PC-3 (cell line): ENCODE measurements around the gene SCAPER. TPM values are rescaled to one million over a fixed set of nuclear protein-coding genes. Genes with fewer than 3 reads are reported as not detected.

Source experiments
- ATAC-seq: fragments of 200-7000 bp; cut with Tn5 transposase; 2 replicates; pipeline ENCODE4 v1.9.1; 2020; ENCODE audit warnings: mild to moderate bottlenecking, moderate library complexity
- BruUV-seq: library from RNA; stranded (reverse); fragments of 400-500 nt; replicated peaks from 2 replicates; lab custom pipeline; 2021; lab: Mats Ljungman, UMichigan
- CTCF ChIA-PET: fragments of 300-600 bp; sonication (Branson Sonifier 250); formaldehyde crosslinking; loops from one replicate; lab custom pipeline; 2022; ENCODE audit warnings: antibody characterized with exemption; lab: Charles Lee
- POLR2A ChIA-PET: fragments of 300-600 bp; sonication (Branson Sonifier 250); formaldehyde crosslinking; loops from one replicate; lab custom pipeline; 2022; ENCODE audit warnings: antibody characterized with exemption; ENCODE audit not compliant: unreplicated experiment; lab: Charles Lee
- DNase-seq: peaks from one replicate; pipeline ENCODE4 v3.0.0-alpha.2; 2015
- H2AFZ ChIP-seq: fragments of 300-600 bp; sonication (generic); 2 replicates; pipeline ENCODE4 v1.6.0; 2016; ENCODE audit warnings: antibody characterized with exemption, low read length
- H3F3A ChIP-seq: fragments of 300-600 bp; sonication (generic); one replicate; pipeline ENCODE4 v1.6.0; 2017; ENCODE audit warnings: antibody characterized with exemption, low read length, control low read depth, mild to moderate bottlenecking; ENCODE audit not compliant: unreplicated experiment
- H3K27ac ChIP-seq: fragments of 300-600 bp; sonication (generic); 2 replicates; pipeline ENCODE4 v1.5.1; 2016; ENCODE audit warnings: mild to moderate bottlenecking, low read length
- H3K27me3 ChIP-seq: fragments of 300-600 bp; sonication (generic); 2 replicates; pipeline ENCODE4 v1.6.1; 2016; ENCODE audit warnings: low read length, mixed read lengths
- H3K36me3 ChIP-seq: fragments of 300-600 bp; sonication (generic); 2 replicates; pipeline ENCODE4 v1.6.1; 2016; ENCODE audit warnings: low read depth, mixed run types, low read length, mixed read lengths
- H3K4me1 ChIP-seq: fragments of 300-600 bp; sonication (generic); 2 replicates; pipeline ENCODE4 v1.5.1; 2016; ENCODE audit warnings: low read length; ENCODE audit not compliant: insufficient read depth
- H3K4me2 ChIP-seq: fragments of 300-600 bp; sonication (generic); 2 replicates; pipeline ENCODE4 v1.6.0; 2016; ENCODE audit warnings: low read length
- H3K4me3 ChIP-seq: fragments of 300-600 bp; sonication (generic); 2 replicates; pipeline ENCODE4 v1.5.1; 2016; ENCODE audit warnings: mild to moderate bottlenecking, low read length, mixed read lengths
- H3K79me2 ChIP-seq: fragments of 300-600 bp; sonication (generic); 2 replicates; pipeline ENCODE4 v1.6.1; 2017; ENCODE audit warnings: low read length, mixed read lengths
- H3K9ac ChIP-seq: fragments of 300-600 bp; sonication (generic); 2 replicates; pipeline ENCODE4 v1.6.0; 2016; ENCODE audit warnings: mild to moderate bottlenecking, low read length
- H3K9me2 ChIP-seq: fragments of 300-600 bp; sonication (generic); replicated peaks from 2 replicates; pipeline ENCODE4 v1.6.1; 2016; ENCODE audit warnings: mixed run types, low read length, mixed read lengths
- H3K9me3 ChIP-seq: fragments of 300-600 bp; sonication (generic); 2 replicates; pipeline ENCODE4 v1.6.1; 2016; ENCODE audit warnings: low read length, mixed read lengths
- H4K20me1 ChIP-seq: fragments of 300-600 bp; sonication (generic); 2 replicates; pipeline ENCODE4 v1.6.1; 2016; ENCODE audit warnings: low read length, mixed read lengths
- CTCF ChIP-seq: fragments of 300-600 bp; sonication (generic); conservative IDR thresholded peaks from 2 replicates; pipeline ENCODE4 v1.5.1; 2017; ENCODE audit warnings: antibody characterized with exemption, low read depth, mild to moderate bottlenecking, low read length
- EZH2 ChIP-seq: fragments of 300-600 bp; sonication (generic); IDR thresholded peaks from one replicate; pipeline ENCODE4 v1.6.1; 2017; ENCODE audit warnings: antibody characterized with exemption, mild to moderate bottlenecking, low read length; ENCODE audit not compliant: unreplicated experiment
- EZH2phosphoT487 ChIP-seq: fragments of 300-600 bp; sonication (generic); IDR thresholded peaks from 2 replicates; pipeline ENCODE4 v1.6.1; 2018; ENCODE audit warnings: mild to moderate bottlenecking, antibody characterized with exemption, low read length, borderline replicate concordance
- intact Hi-C: fragments of 100-400 bp; cut with micrococcal nuclease; formaldehyde crosslinking; loops from 2 replicates; pipeline ENCODE4 v1.9.0; 2023
- total RNA-seq: library from RNA; depleted of rRNA; stranded (reverse); fragments of >200 nt; gene quantifications from 2 replicates; pipeline ENCODE4 v1.2.3, GENCODE V29; 2014

SCAPER gene
- total RNA-seq, 1 experiment from 2014 or later, result 6.0 TPM

GRCh38 chr15:76953913-76954312 is 48.8 kb upstream of the SCAPER start:
- Histone ChIP-seq H3K9ac (no peak overlapping the region), H2AFZ (no peak overlapping the region), H3K27me3 (no peaks in the 10 kb centered on the region), H4K20me1 (no peaks in the 10 kb centered on the region), H3K9me3 (no peaks in the 10 kb centered on the region), H3K4me3 (no peak overlapping the region), H3K4me1 (no peaks in the 10 kb centered on the region), H3K36me3 (no peaks in the 10 kb centered on the region), H3K9me2 (no peaks in the 10 kb centered on the region), H3K27ac (no peak overlapping the region), H3K79me2 (no peaks in the 10 kb centered on the region), H3F3A (no peaks in the 10 kb centered on the region), H3K4me2 (no peak overlapping the region)
- ChIA-PET CTCF (no interaction called here), POLR2A (interaction anchor here (0.9 kb wide), 1 partner anchor 457 kb away, joined by 9 read pairs; no protein-coding TSS in a partner anchor)
- ATAC-seq (no peak), DNase-seq (no peak)
- no peak for TF ChIP-seq EZH2
- no peak for TF ChIP-seq EZH2phosphoT487
- no peak for TF ChIP-seq CTCF
- intact Hi-C loops, result no loop called here
- BruUV-seq, result no TSS peak

- CTCF ChIA-PET, result interaction anchor here (0.6 kb wide), 1 partner anchor 51 kb away, joined by 3 read pairs; no protein-coding TSS in a partner anchor
Measured at GRCh38 chr15:76951220-76951619, 46.1 kb upstream of the SCAPER start.

More at GRCh38 chr15:76951220-76951619, 46.1 kb upstream of the SCAPER start:
- Histone ChIP-seq H3K4me3 (no peak overlapping the region), H3K79me2 (no peaks in the 10 kb centered on the region), H3K27me3 (no peaks in the 10 kb centered on the region), H3F3A (no peaks in the 10 kb centered on the region), H3K36me3 (no peaks in the 10 kb centered on the region; the same call in 1 of the 2 replicates), H4K20me1 (no peaks in the 10 kb centered on the region), H3K4me2 (no peak overlapping the region), H3K9me2 (no peaks in the 10 kb centered on the region), H3K4me1 (no peaks in the 10 kb centered on the region), H3K9me3 (no peaks in the 10 kb centered on the region), H3K9ac (no peak overlapping the region), H2AFZ (no peak overlapping the region), H3K27ac (no peak overlapping the region)
- TF ChIP-seq CTCF (no peak), EZH2 (no peak), EZH2phosphoT487 (no peak)
- ATAC-seq (no peak), DNase-seq (no peak)
- intact Hi-C loops, result no loop called here
- BruUV-seq, result no TSS peak
- POLR2A ChIA-PET, result no interaction called here
